IPS DF 6.9 (cell line): ENCODE data around the gene MNAT1.

Experiments
- DNase-seq: peaks from one replicate; pipeline ENCODE4 v3.0.0-alpha.2; 2013; ENCODE audit warnings: low read depth, low spot score
- H3K27ac ChIP-seq: one replicate; pipeline ENCODE4 v1.5.1; 2013; ENCODE audit warnings: low read length, control low read depth
- H3K27me3 ChIP-seq: 2 replicates; pipeline ENCODE4 v1.6.1; 2013; ENCODE audit warnings: mild to moderate bottlenecking, low read length; ENCODE audit not compliant: control insufficient read depth, insufficient read depth
- H3K36me3 ChIP-seq: 2 replicates; pipeline ENCODE4 v1.6.1; 2013; ENCODE audit warnings: low read length; ENCODE audit not compliant: control insufficient read depth, insufficient read depth
- H3K4me1 ChIP-seq: 2 replicates; pipeline ENCODE4 v1.6.1; 2013; ENCODE audit warnings: low read length; ENCODE audit not compliant: control insufficient read depth, insufficient read depth
- H3K4me3 ChIP-seq: 2 replicates; pipeline ENCODE4 v1.5.1; 2013; ENCODE audit warnings: mild to moderate bottlenecking, low read length
- H3K9me3 ChIP-seq: 2 replicates; pipeline ENCODE4 v1.6.1; 2013; ENCODE audit warnings: low read length, inconsistent platforms; ENCODE audit not compliant: control insufficient read depth, insufficient read depth
- WGBS: extraction: QIAGEN DNeasy Blood & Tissue Kit; methylation state at CpG from one replicate; pipeline ENCODE4 v1.1.7; 2013; ENCODE audit warnings: mixed read lengths, missing lambda C conversion rate; ENCODE audit not compliant: insufficient read length, insufficient coverage; 5-methylcytosine and 5-hydroxymethylcytosine counted together

MNAT1 gene

DNA sequence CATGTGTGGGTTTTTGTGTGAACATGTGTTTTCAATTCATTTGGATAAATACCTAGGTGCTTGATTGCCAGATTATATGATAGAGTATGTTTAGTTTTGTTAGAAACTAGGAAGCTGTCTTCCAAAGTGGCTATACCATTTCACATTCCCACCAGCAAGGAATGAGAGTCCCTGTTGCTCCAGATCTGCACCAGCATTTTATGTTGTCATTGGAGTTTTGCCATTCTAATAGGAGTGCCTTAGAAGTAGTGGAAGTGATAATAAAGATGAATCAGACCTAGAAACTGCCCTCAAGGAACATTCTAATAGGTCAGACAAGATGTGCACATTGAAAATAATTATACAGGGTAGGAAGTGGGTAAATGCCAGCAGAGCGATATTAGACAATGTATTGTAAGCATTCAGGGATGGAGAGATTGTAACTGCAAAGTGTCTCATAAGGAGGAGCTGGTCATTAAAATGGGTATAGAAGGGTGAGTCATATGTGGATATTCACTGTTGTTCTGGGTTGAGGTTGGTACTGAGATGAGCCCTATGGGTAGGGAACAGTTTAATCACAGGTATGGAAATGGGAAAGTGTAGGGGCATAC, 71.4 kb downstream of the MNAT1 start:
- Histone ChIP-seq H3K27ac (no peak overlapping the region), H3K4me1 (no peaks in the 10 kb centered on the region), H3K4me3 (no peak overlapping the region), H3K36me3 (no peaks in the 10 kb centered on the region), H3K9me3 (no peaks in the 10 kb centered on the region), H3K27me3 (no peaks in the 10 kb centered on the region)
- WGBS = no CpG with 5 or more reads among the region's 1 CpG
- DNase-seq = no peak

DNA sequence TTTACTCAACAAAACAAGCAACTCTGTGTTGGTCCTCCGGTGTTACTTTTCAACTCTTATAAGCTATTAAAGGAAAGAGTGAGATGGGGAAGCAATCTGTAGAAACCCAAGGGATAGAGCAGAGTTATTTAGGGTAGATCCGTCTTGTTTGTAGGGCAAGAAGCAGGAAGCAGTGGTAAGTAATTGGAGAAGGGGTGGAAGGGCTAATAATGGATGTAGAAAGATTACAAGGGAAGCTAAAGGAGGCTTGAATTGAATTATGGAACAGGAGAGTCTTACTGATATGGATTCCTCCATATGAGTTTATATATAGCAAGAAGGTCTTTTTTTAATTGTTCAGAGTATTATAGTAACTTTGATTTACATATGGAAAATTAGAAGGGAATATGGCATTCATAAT, 72.7 kb downstream of the MNAT1 start:
- H3K4me1 ChIP-seq = no peaks in the 10 kb centered on the region
- no peaks in the 10 kb centered on the region for H3K9me3 ChIP-seq
- no peak overlapping the region for H3K27ac ChIP-seq
- no CpG with 5 or more reads among the region's 2 CpGs for WGBS
- no peak for DNase-seq
- H3K4me3 ChIP-seq = no peak overlapping the region
- H3K27me3 ChIP-seq = no peaks in the 10 kb centered on the region
- no peaks in the 10 kb centered on the region for H3K36me3 ChIP-seq

DNA sequence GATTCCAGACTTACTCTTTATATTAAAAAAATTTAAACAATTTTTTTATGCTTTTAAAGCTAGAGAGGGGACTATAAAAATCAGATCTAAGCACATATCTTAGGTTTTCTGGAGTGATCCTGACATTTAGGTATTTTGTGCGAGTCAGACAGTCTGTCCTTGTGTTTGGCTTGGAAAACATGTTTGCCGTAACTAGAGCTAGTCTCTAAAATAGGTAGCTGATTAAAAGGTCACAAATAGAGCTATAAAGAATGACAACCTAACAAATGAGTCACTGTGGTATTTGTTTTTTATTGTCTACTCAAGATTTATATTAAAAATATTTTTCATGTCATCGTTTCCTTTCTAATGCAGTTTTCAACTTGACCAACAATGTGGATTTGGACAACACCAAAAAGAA, 73.4 kb downstream of the MNAT1 start:
- Histone ChIP-seq H3K4me3 (no peak overlapping the region), H3K36me3 (no peaks in the 10 kb centered on the region; the same call in 1 of the 2 replicates), H3K9me3 (no peaks in the 10 kb centered on the region), H3K27ac (no peak overlapping the region), H3K27me3 (no peaks in the 10 kb centered on the region), H3K4me1 (no peaks in the 10 kb centered on the region)
- DNase-seq = no peak
- WGBS = no CpG with 5 or more reads among the region's 3 CpGs

DNA sequence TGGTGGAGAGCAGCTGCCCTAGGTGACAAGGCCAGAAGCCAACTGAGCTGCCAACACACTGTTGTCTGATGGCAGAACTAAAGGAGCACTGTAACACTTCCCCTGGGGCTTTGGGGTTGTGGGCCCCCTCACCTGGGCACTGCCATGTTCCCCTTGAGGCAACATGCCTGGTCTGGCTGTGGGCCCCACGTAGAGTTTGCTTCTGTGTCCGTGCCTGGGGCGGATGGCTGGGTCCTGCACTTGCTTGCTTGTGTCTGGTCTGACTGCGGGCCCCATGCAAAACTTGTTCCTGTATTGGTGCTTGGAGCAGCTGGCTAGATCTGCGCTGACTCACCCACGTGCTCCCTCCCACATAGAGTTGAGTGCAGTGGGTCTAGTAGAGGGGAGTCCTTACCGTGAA, 78.4 kb downstream of the MNAT1 start:
- Histone ChIP-seq H3K27me3 (no peaks in the 10 kb centered on the region), H3K36me3 (no peaks in the 10 kb centered on the region; the same call in 1 of the 2 replicates), H3K4me1 (no peaks in the 10 kb centered on the region), H3K27ac (no peak overlapping the region), H3K9me3 (no peaks in the 10 kb centered on the region), H3K4me3 (no peak overlapping the region)
- DNase-seq = no peak
- no CpG with 5 or more reads among the region's 7 CpGs for WGBS

DNA sequence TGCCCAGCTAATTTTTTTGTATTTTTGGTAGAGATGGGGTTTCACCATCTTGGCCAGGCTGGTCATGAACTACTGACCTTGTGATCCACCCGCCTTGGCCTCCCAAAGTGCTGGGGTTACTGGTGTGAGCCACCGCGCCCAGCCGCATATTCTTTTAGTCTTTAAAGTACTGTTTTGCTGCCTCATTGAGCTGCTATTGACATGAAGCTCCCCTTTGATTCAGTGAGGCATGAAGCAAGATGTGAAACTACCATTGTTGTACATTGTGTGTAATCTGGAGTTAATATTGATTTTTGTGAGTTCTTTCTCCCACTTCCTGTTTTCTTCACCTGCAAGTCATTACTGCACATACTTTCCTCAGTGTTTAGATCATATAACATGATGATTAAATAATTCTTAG, 80.8 kb downstream of the MNAT1 start:
- Histone ChIP-seq H3K4me3 (no peak overlapping the region), H3K36me3 (no peaks in the 10 kb centered on the region; the same call in 1 of the 2 replicates), H3K27ac (no peak overlapping the region), H3K9me3 (no peaks in the 10 kb centered on the region), H3K27me3 (no peaks in the 10 kb centered on the region), H3K4me1 (no peaks in the 10 kb centered on the region)
- WGBS = no CpG with 5 or more reads among the region's 4 CpGs
- DNase-seq = no peak

DNA sequence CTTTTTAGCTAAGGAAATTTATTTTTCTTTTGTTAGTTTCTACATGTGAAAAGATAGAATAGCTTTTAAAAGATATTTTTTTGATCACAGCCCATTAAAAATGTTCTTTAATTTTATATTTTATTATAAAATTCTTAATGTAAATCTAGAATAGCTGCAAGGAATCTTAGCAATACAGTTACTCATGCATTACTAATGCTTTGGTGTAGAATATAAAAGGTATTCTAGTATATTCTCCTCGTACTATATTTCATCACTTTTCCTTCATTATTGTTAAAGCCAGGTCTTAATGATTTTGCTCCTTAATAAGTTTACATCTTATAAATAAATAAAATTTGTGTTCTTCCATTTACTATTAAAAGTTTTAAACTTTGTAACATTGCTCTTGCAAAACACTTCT, 82.6 kb downstream of the MNAT1 start:
- H3K36me3 ChIP-seq = no peaks in the 10 kb centered on the region; the same call in 1 of the 2 replicates
- H3K9me3 ChIP-seq = no peaks in the 10 kb centered on the region
- no peak for DNase-seq
- no CpG with 5 or more reads among the region's 1 CpG for WGBS
- no peaks in the 10 kb centered on the region for H3K4me1 ChIP-seq
- H3K4me3 ChIP-seq = no peak overlapping the region
- H3K27ac ChIP-seq = no peak overlapping the region
- no peaks in the 10 kb centered on the region for H3K27me3 ChIP-seq

DNA sequence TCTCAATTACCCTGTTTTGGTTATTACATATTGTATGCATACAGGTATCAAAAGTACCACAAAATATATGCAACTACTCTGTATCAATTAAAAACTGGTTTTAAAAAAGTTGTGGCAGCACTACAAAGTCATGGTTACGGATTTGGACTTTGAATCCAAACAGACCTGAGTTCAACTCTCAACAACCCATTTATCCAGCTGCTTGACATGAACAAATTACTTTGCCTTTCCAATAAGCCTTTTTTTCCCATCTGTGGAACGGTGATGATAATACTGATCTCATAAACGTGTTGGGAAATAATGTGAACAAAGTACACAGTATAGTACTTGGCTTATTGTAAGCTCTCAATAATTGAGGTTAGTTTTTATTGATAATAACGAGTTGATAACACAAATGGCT, 85.0 kb downstream of the MNAT1 start:
- no peak overlapping the region for H3K4me3 ChIP-seq
- no peaks in the 10 kb centered on the region for H3K9me3 ChIP-seq
- H3K4me1 ChIP-seq = no peaks in the 10 kb centered on the region
- no CpG with 5 or more reads among the region's 4 CpGs for WGBS
- no peaks in the 10 kb centered on the region for H3K27me3 ChIP-seq
- H3K27ac ChIP-seq = no peak overlapping the region
- no peak for DNase-seq
- H3K36me3 ChIP-seq = no peaks in the 10 kb centered on the region

DNA sequence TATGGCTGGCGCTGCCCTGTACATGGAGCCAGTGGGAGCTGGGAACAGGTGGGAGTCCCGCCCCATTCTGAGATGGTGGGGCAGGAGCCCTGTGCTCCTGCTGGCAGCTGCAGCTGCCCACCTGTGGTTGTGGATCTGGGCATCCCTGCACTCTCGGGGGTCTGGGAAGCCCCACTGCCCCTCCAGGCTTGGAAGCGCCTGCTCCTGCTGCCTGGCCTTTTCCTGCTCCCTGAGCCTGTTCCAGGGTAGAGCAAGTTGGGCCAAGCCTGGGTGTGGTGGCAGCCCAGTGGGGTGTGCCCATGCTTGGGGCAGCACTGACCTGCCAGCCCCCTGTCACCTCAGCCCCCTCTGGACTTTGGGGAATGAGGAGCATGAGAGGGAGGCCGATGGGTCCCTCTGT, 104.0 kb downstream of the MNAT1 start:
- no CpG with 5 or more reads among the region's 5 CpGs for WGBS
- no peak overlapping the region for H3K27ac ChIP-seq
- no peaks in the 10 kb centered on the region for H3K27me3 ChIP-seq
- H3K4me3 ChIP-seq = no peak overlapping the region
- no peaks in the 10 kb centered on the region for H3K9me3 ChIP-seq
- no peaks in the 10 kb centered on the region; the same call in 1 of the 2 replicates for H3K4me1 ChIP-seq
- DNase-seq = no peak
- H3K36me3 ChIP-seq = no peaks in the 10 kb centered on the region

DNA sequence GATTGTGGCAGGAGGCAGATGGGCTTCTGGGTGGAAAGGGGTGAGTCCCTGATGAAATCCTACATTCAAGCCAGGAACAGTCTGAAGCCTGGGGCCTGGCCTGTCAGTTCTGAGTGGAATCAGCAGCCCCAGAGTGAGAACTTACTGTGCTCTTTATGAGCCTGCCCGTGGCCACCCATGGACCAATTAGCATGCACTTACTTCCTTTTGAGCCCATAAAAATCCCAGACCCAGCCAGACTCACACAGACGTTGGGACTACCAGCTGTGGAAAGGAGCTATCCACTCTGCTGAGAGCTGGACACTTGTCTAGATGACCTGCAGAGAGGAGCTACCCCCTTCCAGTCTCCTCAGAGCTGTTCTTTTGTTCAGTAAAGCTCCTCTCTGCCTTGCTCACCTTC, 104.5 kb downstream of the MNAT1 start:
- no CpG with 5 or more reads among the region's 2 CpGs for WGBS
- H3K36me3 ChIP-seq = no peaks in the 10 kb centered on the region

DNA sequence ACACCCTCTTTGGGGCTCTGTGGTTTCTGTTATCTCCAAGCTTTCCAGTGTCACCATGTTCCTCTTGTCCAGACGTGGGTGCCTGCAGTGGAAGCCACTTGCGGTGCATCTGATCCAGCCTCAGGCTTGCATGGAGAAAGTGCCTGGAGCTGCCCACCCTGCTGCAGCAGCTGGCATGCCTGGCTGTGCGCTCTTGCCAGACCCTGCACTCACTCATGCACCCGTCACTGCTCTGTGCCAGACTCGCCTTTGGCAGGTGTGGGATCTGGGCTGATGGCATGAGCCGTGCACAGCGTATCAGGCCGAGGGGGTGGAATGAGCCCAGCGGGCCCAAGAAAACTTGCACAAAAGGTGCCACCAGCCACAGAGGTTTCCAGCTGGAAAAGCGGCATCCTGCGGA, 105.1 kb downstream of the MNAT1 start:
- no CpG with 5 or more reads among the region's 11 CpGs for WGBS

More for the DNA sequence above, 104.5 kb downstream of the MNAT1 start:
- Histone ChIP-seq H3K27ac (no peak overlapping the region), H3K9me3 (no peaks in the 10 kb centered on the region), H3K4me3 (no peak overlapping the region), H3K4me1 (no peaks in the 10 kb centered on the region; the same call in 1 of the 2 replicates), H3K27me3 (no peaks in the 10 kb centered on the region)
- DNase-seq = no peak

DNA sequence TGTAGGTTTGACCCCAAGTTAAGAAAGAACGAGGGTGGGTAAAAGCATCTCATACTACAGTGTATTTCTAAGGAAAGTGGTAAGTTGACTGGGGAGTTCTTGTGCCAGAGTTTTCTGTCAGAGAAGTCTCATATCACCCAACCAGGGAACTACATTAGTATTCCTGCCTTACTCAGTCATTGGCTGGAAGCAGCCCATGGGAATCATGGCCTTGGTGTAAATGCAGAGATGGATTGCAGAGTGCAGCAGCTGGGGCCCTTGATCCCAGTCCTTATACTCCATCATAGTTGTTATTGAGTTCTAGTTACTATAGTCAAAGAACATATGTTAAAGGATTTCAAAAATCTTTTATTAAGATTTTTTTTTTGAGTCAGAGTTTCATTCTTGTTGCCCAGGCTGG, 105.8 kb downstream of the MNAT1 start:
- no peak overlapping the region for H3K4me3 ChIP-seq
- no peaks in the 10 kb centered on the region; the same call in 1 of the 2 replicates for H3K4me1 ChIP-seq
- no peak overlapping the region for H3K27ac ChIP-seq
- no CpG with 5 or more reads among the region's 1 CpG for WGBS
- H3K9me3 ChIP-seq = no peaks in the 10 kb centered on the region
- H3K36me3 ChIP-seq = no peaks in the 10 kb centered on the region
- no peaks in the 10 kb centered on the region for H3K27me3 ChIP-seq
- no peak for DNase-seq

More for the DNA sequence above, 105.1 kb downstream of the MNAT1 start:
- Histone ChIP-seq H3K36me3 (no peaks in the 10 kb centered on the region), H3K9me3 (no peaks in the 10 kb centered on the region), H3K4me1 (no peaks in the 10 kb centered on the region; the same call in 1 of the 2 replicates), H3K4me3 (no peak overlapping the region), H3K27ac (no peak overlapping the region), H3K27me3 (no peaks in the 10 kb centered on the region)
- no peak for DNase-seq
